Measurements from ENCODE around the gene INF2. TPM values are rescaled to one million over a fixed set of nuclear protein-coding genes. Genes with fewer than 3 reads are reported as not detected.

INF2 gene
- total RNA-seq, 1 experiment from 2014 or later = 70.9 TPM

GRCh38 chr14:104690861-104691455 is 1.5 kb downstream of the INF2 start:
- H3K27me3 ChIP-seq (replicated peaks; ENCODE audit: insufficient read depth, low read depth, low read length, poor library complexity) = no peaks in the 10 kb centered on the region
- peaks cover 30% of the 10 kb centered on the region for H3K4me1 ChIP-seq (ENCODE audit: insufficient read depth, low read length, poor library complexity, severe bottlenecking)
- intact Hi-C loops (cut with micrococcal nuclease; ENCODE audit: unreplicated experiment) = no loop called here
- H3K36me3 ChIP-seq (ENCODE audit: insufficient read depth, low read length, poor library complexity, severe bottlenecking) = peaks cover 3% of the 10 kb centered on the region
- H3K4me3 ChIP-seq (ENCODE audit: low read depth, low read length, poor library complexity, severe bottlenecking) = peak overlapping the region; percentile 98
- TF ChIP-seq CTCF (conservative IDR thresholded peaks at IDR 0.05; ENCODE audit: low read depth, low read length) = no peak
- TF ChIP-seq EZH2 (IDR thresholded peaks at IDR 0.05; ENCODE audit: borderline replicate concordance, low read depth, low read length, poor library complexity, severe bottlenecking) = no peak
- H3K27ac ChIP-seq (ENCODE audit: low read depth, low read length, poor library complexity, severe bottlenecking) = peak overlapping the region; percentile 77
- ChIA-PET CTCF (no interaction called here), POLR2A (ENCODE audit: low non-redundant PET) (no interaction called here)
- DNase-seq (ENCODE audit: low spot score) = no peak
- H3K9me3 ChIP-seq (ENCODE audit: low read depth, low read length, poor library complexity, severe bottlenecking) = no peaks in the 10 kb centered on the region
- BruUV-seq (replicated peaks) = TSS peak; percentile 39

- H3K36me3 ChIP-seq (ENCODE audit: insufficient read depth, low read length, poor library complexity, severe bottlenecking) = peaks cover 9% of the 10 kb centered on the region
- no TSS peak for BruUV-seq (replicated peaks)
- intact Hi-C loops (cut with micrococcal nuclease; ENCODE audit: unreplicated experiment) = no loop called here
- no peaks in the 10 kb centered on the region for H3K9me3 ChIP-seq (ENCODE audit: low read depth, low read length, poor library complexity, severe bottlenecking)
- H3K27me3 ChIP-seq (replicated peaks; ENCODE audit: insufficient read depth, low read depth, low read length, poor library complexity) = no peaks in the 10 kb centered on the region
- no peak overlapping the region for H3K4me3 ChIP-seq (ENCODE audit: low read depth, low read length, poor library complexity, severe bottlenecking)
- POLR2A ChIA-PET (ENCODE audit: low non-redundant PET) = no interaction called here
- DNase-seq (ENCODE audit: low spot score) = no peak
- TF ChIP-seq EZH2 (IDR thresholded peaks at IDR 0.05; ENCODE audit: borderline replicate concordance, low read depth, low read length, poor library complexity, severe bottlenecking) (no peak), CTCF (conservative IDR thresholded peaks at IDR 0.05; ENCODE audit: low read depth, low read length) (no peak)
- H3K4me1 ChIP-seq (ENCODE audit: insufficient read depth, low read length, poor library complexity, severe bottlenecking) = peaks cover 34% of the 10 kb centered on the region
- CTCF ChIA-PET = interaction anchor here (0.6 kb wide), 1 partner anchor 77 kb away, joined by 3 read pairs; no protein-coding TSS in a partner anchor
- no peak overlapping the region for H3K27ac ChIP-seq (ENCODE audit: low read depth, low read length, poor library complexity, severe bottlenecking)
Measured at GRCh38 chr14:104691546-104692260, 2.3 kb downstream of the INF2 start.

- Histone ChIP-seq H3K36me3 (ENCODE audit: insufficient read depth, low read length, poor library complexity, severe bottlenecking) (peaks cover 9% of the 10 kb centered on the region), H3K27me3 (replicated peaks; ENCODE audit: insufficient read depth, low read depth, low read length, poor library complexity) (no peaks in the 10 kb centered on the region), H3K4me1 (ENCODE audit: insufficient read depth, low read length, poor library complexity, severe bottlenecking) (peaks cover 41% of the 10 kb centered on the region), H3K27ac (ENCODE audit: low read depth, low read length, poor library complexity, severe bottlenecking) (no peak overlapping the region), H3K9me3 (ENCODE audit: low read depth, low read length, poor library complexity, severe bottlenecking) (no peaks in the 10 kb centered on the region), H3K4me3 (ENCODE audit: low read depth, low read length, poor library complexity, severe bottlenecking) (no peak overlapping the region)
- ChIA-PET POLR2A (ENCODE audit: low non-redundant PET) (no interaction called here), CTCF (interaction anchor here (0.6 kb wide), 1 partner anchor 76 kb away, joined by 3 read pairs; no protein-coding TSS in a partner anchor)
- TF ChIP-seq EZH2 (IDR thresholded peaks at IDR 0.05; ENCODE audit: borderline replicate concordance, low read depth, low read length, poor library complexity, severe bottlenecking) = no peak
- TF ChIP-seq CTCF (conservative IDR thresholded peaks at IDR 0.05; ENCODE audit: low read depth, low read length) = no peak
- intact Hi-C loops (cut with micrococcal nuclease; ENCODE audit: unreplicated experiment) = no loop called here
- BruUV-seq (replicated peaks) = no TSS peak
- DNase-seq (ENCODE audit: low spot score) = no peak
Measured at GRCh38 chr14:104692261-104692938, 3.0 kb downstream of the INF2 start.
